ENCODE measurements around the gene JMJD6.

DNA sequence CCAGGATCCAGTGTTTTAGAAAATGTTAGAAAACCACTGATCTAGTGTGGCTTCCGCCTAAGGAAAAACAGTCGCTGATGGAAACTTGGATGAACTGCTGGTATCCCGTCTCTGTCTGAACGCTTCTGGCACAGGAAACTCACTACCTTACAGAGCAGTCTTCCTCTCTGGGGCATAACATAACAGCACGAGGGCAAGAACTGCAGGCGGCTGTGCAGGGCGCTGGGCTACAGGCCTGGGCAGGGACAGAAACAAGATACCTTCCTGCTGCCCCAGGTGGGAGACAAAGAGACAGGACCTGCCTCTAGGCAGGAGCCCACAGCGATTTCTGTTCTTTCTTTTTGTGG, 26.2 kb downstream of the JMJD6 start:
- TF ChIP-seq, protein P1, sequence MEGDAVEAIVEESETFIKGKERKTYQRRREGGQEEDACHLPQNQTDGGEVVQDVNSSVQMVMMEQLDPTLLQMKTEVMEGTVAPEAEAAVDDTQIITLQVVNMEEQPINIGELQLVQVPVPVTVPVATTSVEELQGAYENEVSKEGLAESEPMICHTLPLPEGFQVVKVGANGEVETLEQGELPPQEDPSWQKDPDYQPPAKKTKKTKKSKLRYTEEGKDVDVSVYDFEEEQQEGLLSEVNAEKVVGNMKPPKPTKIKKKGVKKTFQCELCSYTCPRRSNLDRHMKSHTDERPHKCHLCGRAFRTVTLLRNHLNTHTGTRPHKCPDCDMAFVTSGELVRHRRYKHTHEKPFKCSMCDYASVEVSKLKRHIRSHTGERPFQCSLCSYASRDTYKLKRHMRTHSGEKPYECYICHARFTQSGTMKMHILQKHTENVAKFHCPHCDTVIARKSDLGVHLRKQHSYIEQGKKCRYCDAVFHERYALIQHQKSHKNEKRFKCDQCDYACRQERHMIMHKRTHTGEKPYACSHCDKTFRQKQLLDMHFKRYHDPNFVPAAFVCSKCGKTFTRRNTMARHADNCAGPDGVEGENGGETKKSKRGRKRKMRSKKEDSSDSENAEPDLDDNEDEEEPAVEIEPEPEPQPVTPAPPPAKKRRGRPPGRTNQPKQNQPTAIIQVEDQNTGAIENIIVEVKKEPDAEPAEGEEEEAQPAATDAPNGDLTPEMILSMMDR (conservative IDR thresholded peaks at IDR 0.05; ENCODE audit: low read length) = no peak
- TF ChIP-seq EZH2phosphoT487 (IDR thresholded peaks at IDR 0.05; ENCODE audit: borderline replicate concordance) = no peak

Data from Loucy (cell line).